Measurements from ENCODE around the gene NSUN6.
A peak's percentile ranks its signal among the peaks of the same experiment; 100 is the strongest.

Gene NSUN6

DNA sequence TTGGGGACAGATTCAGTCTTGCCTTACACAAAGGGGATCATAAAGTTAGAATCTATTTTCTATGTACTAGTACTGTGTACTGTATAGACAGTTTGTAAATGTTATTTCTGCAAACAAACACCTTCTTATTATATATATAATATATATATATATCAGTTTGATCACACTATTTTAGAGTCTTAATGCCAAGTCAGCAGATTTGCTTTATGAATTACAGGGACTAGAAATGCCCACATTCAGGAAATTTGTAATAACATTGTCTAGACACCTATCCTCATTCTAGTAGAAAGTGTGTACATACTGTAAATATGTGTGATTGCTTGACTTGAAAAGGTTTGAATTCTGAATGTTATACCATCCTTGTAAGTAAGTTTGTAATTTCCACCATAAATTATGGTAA is 111.2 kb downstream of the NSUN6 start:
- TF ChIP-seq CTCF (conservative IDR thresholded peaks at IDR 0.05; ENCODE audit: low read depth, low read length), result no peak
- DNase-seq (ENCODE audit: low read depth), result no peak
- no peak overlapping the region for H3K4me3 ChIP-seq (ENCODE audit: low read depth, low read length)

DNA sequence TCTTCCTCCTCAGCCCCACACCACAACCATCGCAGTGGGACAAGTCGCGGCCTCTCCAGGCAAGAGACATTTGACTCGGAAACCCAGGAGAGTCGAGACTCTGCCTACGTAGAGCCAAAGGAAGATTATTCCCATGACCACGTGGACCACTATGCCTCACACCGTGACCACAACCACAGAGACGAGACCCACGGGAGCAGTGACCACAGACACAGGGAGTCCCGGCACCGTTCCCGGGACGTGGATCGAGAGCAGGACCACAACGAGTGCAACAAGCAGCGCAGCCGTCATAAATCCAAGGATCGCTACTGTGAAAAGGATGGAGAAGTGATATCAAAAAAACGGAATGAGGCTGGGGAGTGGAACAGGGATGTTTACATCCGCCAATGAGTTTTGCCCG is 112.1 kb downstream of the NSUN6 start:
- no peak for TF ChIP-seq CTCF (conservative IDR thresholded peaks at IDR 0.05; ENCODE audit: low read depth, low read length)
- H3K4me3 ChIP-seq (ENCODE audit: low read depth, low read length), result no peak overlapping the region
- DNase-seq (ENCODE audit: low read depth), result no peak

DNA sequence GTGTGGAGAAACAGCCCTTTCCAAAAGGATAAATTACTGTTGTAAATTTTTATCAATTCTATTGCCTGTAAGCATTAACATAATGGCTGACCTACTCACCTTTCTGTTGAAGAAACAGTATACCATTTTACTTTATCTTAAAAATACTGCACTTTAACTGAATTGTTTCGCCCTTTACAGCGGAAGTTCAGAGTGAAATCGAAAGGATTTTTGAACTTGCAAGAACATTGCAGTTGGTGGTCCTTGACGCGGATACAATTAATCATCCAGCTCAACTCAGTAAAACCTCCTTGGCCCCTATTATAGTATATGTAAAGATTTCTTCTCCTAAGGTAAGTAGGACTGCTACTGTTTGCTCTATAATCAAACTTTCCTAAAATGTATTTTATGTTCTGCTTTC is 117.5 kb downstream of the NSUN6 start:
- no peak overlapping the region for H3K4me3 ChIP-seq (ENCODE audit: low read depth, low read length)
- no peak for TF ChIP-seq CTCF (conservative IDR thresholded peaks at IDR 0.05; ENCODE audit: low read depth, low read length)
- no peak for DNase-seq (ENCODE audit: low read depth)

DNA sequence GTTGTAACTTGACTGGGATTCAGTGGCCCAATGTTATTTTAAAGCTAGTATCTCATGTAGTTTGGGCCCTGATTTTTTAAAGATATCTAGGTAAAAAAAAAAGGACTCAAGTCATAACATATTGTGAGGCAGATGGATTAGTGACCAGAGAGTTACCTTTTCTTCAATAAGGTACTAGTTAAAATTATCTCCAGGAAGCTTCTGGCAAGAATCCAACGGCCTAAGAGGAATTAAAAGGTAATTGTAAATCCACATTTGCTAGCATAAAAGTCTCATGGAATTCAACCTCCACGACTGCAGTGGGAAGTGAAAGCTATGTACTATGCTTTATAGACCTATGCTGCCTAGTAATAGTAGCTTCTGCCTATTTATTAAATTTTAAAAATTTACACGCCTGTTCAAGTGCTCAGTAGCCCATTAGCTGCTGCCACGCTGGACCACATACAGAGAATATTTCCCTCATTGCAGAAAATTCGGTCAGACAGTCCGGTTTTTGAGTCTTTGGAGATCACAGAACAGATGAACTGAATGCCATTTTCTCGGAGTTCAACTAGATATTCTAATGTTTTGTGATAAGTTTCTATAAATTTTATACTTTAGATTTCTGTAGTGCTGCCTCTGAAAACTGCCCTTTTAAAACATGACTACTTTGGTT is 118.4 kb downstream of the NSUN6 start:
- H3K4me3 ChIP-seq (ENCODE audit: low read depth, low read length), result no peak overlapping the region
- no peak for TF ChIP-seq CTCF (conservative IDR thresholded peaks at IDR 0.05; ENCODE audit: low read depth, low read length)
- DNase-seq (ENCODE audit: low read depth), result no peak

- H3K4me3 ChIP-seq (ENCODE audit: low read depth, low read length), result no peak overlapping the region
- TF ChIP-seq CTCF (conservative IDR thresholded peaks at IDR 0.05; ENCODE audit: low read depth, low read length), result no peak
- DNase-seq (ENCODE audit: low read depth), result no peak
Measured at GRCh38 chr10:18528292-18528691, 123.1 kb downstream of the NSUN6 start.

DNA sequence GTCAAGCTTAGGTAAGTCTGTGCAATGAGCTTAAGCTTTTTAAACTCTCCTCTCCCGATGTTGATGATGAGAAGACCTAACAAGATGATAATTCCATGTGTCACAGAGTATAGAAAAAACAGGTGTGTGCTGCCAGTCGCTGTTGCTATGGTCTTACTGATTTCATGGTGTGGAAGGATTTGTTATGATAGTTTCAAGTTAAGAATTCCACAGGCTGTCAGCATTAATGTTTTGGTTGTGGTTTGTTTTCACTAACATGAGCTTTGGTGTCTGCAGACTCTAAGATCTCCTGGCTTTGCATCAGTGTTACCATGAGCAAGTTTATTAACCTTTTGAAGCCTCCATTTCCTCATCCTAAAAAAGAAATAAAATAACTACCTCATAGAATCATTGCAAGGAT is 123.7 kb downstream of the NSUN6 start:
- DNase-seq (ENCODE audit: low read depth), result peak; percentile 11
- no peak for TF ChIP-seq CTCF (conservative IDR thresholded peaks at IDR 0.05; ENCODE audit: low read depth, low read length)
- no peak overlapping the region for H3K4me3 ChIP-seq (ENCODE audit: low read depth, low read length)

DNA sequence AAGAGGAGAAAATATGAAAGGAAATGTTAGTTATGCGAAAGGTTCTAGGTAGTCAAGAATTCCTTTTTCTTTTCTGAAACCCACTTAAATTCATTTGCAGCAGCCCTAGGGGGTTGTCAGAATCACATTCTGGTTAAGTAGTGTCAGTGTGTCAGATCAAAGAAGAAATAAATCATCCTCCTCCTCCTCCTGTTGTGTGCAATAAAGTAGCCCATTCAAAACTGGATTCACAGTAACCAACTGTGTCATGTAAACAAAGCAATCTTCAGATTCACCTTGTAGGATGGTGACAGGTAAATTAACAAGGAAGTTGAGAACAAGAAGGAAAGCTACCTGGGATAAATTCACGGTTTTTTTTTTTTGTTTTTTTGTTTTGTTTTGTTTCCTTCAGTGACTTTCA is 127.5 kb downstream of the NSUN6 start:
- no peak overlapping the region for H3K4me3 ChIP-seq (ENCODE audit: low read depth, low read length)
- TF ChIP-seq CTCF (conservative IDR thresholded peaks at IDR 0.05; ENCODE audit: low read depth, low read length), result no peak
- no peak for DNase-seq (ENCODE audit: low read depth)
